GM23248 (cell line): ENCODE data around the gene ADGRV1.

Experiments
- EZH2 ChIP-seq: fragments of 200-600 bp; sonication (generic); IDR thresholded peaks from 2 replicates; pipeline ENCODE4 v1.6.1; 2018; ENCODE audit warnings: antibody characterized with exemption, mild to moderate bottlenecking; ENCODE audit not compliant: insufficient read depth, poor library complexity, severe bottlenecking
- EZH2phosphoT487 ChIP-seq: fragments of 200-600 bp; sonication (generic); IDR thresholded peaks from 2 replicates; pipeline ENCODE4 v1.6.1; 2018; ENCODE audit warnings: antibody characterized with exemption, moderate library complexity, mild to moderate bottlenecking, low read depth; ENCODE audit not compliant: insufficient read depth

GRCh38 chr5:90636948-90637347, 78.4 kb downstream of the ADGRV1 start:
- no peak for TF ChIP-seq EZH2
- TF ChIP-seq EZH2phosphoT487, result no peak
